HG03097 (cell line): ENCODE measurements around the gene PLGLB2.
"Not testable (repeated sequence)": the region's sequence is repeated elsewhere in the genome, so short reads cannot be mapped to it uniquely, and the experiment has no call there.

Experiments used
- ATAC-seq: cut with Tn5 transposase; IDR thresholded peaks from one replicate; pipeline ENCODE4 v1.9.1; 2021; ENCODE audit not compliant: unreplicated experiment, low FRiP score

Gene PLGLB2

GRCh38 chr2:87747791-87748190, at the start of gene PLGLB2:
Gene PLGLB2 (plus strand): TSS chr2:87748087. CDS start chr2:87748154, 67 bp downstream.
- not testable (repeated sequence) for ATAC-seq

- not testable (repeated sequence) for ATAC-seq
These were observed 43.1 kb upstream of the PLGLB2 start for GRCh38 chr2:87704572-87705323.

GRCh38 chr2:87708368-87708767, 39.5 kb upstream of the PLGLB2 start:
- not testable (repeated sequence) for ATAC-seq

- ATAC-seq, result not testable (repeated sequence)
These were observed 19.8 kb upstream of the PLGLB2 start for GRCh38 chr2:87727940-87728599.

- not testable (repeated sequence) for ATAC-seq
These were observed 7.0 kb upstream of the PLGLB2 start for GRCh38 chr2:87740928-87741327.

GRCh38 chr2:87742393-87743108, 5.3 kb upstream of the PLGLB2 start:
- ATAC-seq, result not testable (repeated sequence)

GRCh38 chr2:87743638-87744037, 4.2 kb upstream of the PLGLB2 start:
- ATAC-seq, result not testable (repeated sequence)

GRCh38 chr2:87745353-87745951, 2.4 kb upstream of the PLGLB2 start:
- not testable (repeated sequence) for ATAC-seq

GRCh38 chr2:87748524-87748923, 637 bp downstream of the PLGLB2 start:
- not testable (repeated sequence) for ATAC-seq

GRCh38 chr2:87750560-87750959, 2.7 kb downstream of the PLGLB2 start:
- ATAC-seq, result not testable (repeated sequence)

GRCh38 chr2:87754759-87755158, 6.9 kb downstream of the PLGLB2 start:
- ATAC-seq, result not testable (repeated sequence)
